Epidermal melanocyte (primary cell): ENCODE data around the gene TMEM106C.
"Not testable (repeated sequence)": the region's sequence is repeated elsewhere in the genome, so short reads cannot be mapped to it uniquely, and the experiment has no call there.

ENCODE experiments used
- DNase-seq: peaks from one replicate; pipeline ENCODE4 v3.0.0; 2011; ENCODE audit warnings: low spot score; ENCODE audit not compliant: insufficient read length

TMEM106C gene

GRCh38 chr12:47949441-47950341, 13.7 kb upstream of the TMEM106C start:
- peak; percentile 95 for DNase-seq

GRCh38 chr12:47950856-47951468, 12.4 kb upstream of the TMEM106C start:
- DNase-seq = no peak

GRCh38 chr12:47954058-47954457, 9.3 kb upstream of the TMEM106C start:
- DNase-seq = no peak

- DNase-seq = no peak
These were observed 8.8 kb upstream of the TMEM106C start for GRCh38 chr12:47954467-47955045.

- no peak for DNase-seq
These were observed 8.3 kb upstream of the TMEM106C start for GRCh38 chr12:47955059-47955458.

GRCh38 chr12:47957671-47958070, 5.7 kb upstream of the TMEM106C start:
- not testable (repeated sequence) for DNase-seq

GRCh38 chr12:47962198-47962597, 1.2 kb upstream of the TMEM106C start:
- no peak for DNase-seq

- DNase-seq = no peak
These were observed 821 bp downstream of the TMEM106C start for GRCh38 chr12:47964106-47964728.

GRCh38 chr12:47965581-47965980, 2.2 kb downstream of the TMEM106C start:
- DNase-seq = no peak

- no peak for DNase-seq
These were observed 4.3 kb downstream of the TMEM106C start for GRCh38 chr12:47967461-47968321.

GRCh38 chr12:47969845-47970244, 6.4 kb downstream of the TMEM106C start:
- no peak for DNase-seq

GRCh38 chr12:47970843-47971242, 7.4 kb downstream of the TMEM106C start:
- no peak for DNase-seq

- no peak for DNase-seq
These were observed 9.5 kb downstream of the TMEM106C start for GRCh38 chr12:47972895-47973294.

GRCh38 chr12:47973870-47974269, 10.5 kb downstream of the TMEM106C start:
- DNase-seq = no peak

- DNase-seq = no peak
These were observed 11.7 kb downstream of the TMEM106C start for GRCh38 chr12:47975036-47975620.

GRCh38 chr12:47975816-47976215, 12.4 kb downstream of the TMEM106C start:
- DNase-seq = no peak

- no peak for DNase-seq
These were observed 13.8 kb downstream of the TMEM106C start for GRCh38 chr12:47977046-47977771.

- no peak for DNase-seq
These were observed 14.6 kb downstream of the TMEM106C start for GRCh38 chr12:47977772-47978597.

- no peak for DNase-seq
These were observed 15.1 kb downstream of the TMEM106C start for GRCh38 chr12:47978598-47978873.
